Choroid plexus epithelial cell (primary cell): ENCODE data around the gene ALDH9A1.
"Not testable (repeated sequence)": the region's sequence is repeated elsewhere in the genome, so short reads cannot be mapped to it uniquely, and the experiment has no call there.

Experiments
- DNase-seq: peaks from one replicate; pipeline ENCODE4 v3.0.0-alpha.2; 2010; ENCODE audit warnings: low read depth
- H3K4me3 ChIP-seq: 2 replicates; pipeline ENCODE4 v1.5.1; 2011; ENCODE audit warnings: low read depth, mild to moderate bottlenecking, control low read depth, low read length, moderate library complexity
- CTCF ChIP-seq: conservative IDR thresholded peaks from 2 replicates; pipeline ENCODE4 v1.5.1; 2011; ENCODE audit warnings: low read depth, mild to moderate bottlenecking, control low read depth, inconsistent platforms, low read length, moderate library complexity

ALDH9A1 gene

GRCh38 chr1:165641231-165641987 is 57.0 kb downstream of the ALDH9A1 start:
- DNase-seq: no peak
- no peak for TF ChIP-seq CTCF
- no peak overlapping the region for H3K4me3 ChIP-seq

GRCh38 chr1:165639821-165640623 is 58.3 kb downstream of the ALDH9A1 start:
- DNase-seq: no peak
- TF ChIP-seq CTCF: no peak

GRCh38 chr1:165638211-165638610 is 60.2 kb downstream of the ALDH9A1 start:
- not testable (repeated sequence) for H3K4me3 ChIP-seq, DNase-seq

More at GRCh38 chr1:165639821-165640623, 58.3 kb downstream of the ALDH9A1 start:
- H3K4me3 ChIP-seq: no peak overlapping the region

GRCh38 chr1:165637427-165637826 is 60.9 kb downstream of the ALDH9A1 start:
- no peak for TF ChIP-seq CTCF
- no peak overlapping the region for H3K4me3 ChIP-seq
- DNase-seq: peak; percentile 92

- H3K4me3 ChIP-seq: no peak overlapping the region
- no peak for DNase-seq
- no peak for TF ChIP-seq CTCF
Observed at GRCh38 chr1:165635823-165636222, 62.5 kb downstream of the ALDH9A1 start.

GRCh38 chr1:165635329-165635728 is 63.0 kb downstream of the ALDH9A1 start:
- no peak overlapping the region for H3K4me3 ChIP-seq
- peak; percentile 57 for DNase-seq
- no peak for TF ChIP-seq CTCF

- no peak for DNase-seq
- no peak overlapping the region for H3K4me3 ChIP-seq
- TF ChIP-seq CTCF: no peak
Observed at GRCh38 chr1:165634154-165634921, 64.0 kb downstream of the ALDH9A1 start.
